Subcutaneous adipose tissue (tissue), 4 donors: ENCODE data around the gene ROBO1. TPM values are rescaled to one million over a fixed set of nuclear protein-coding genes. Genes with fewer than 3 reads are reported as not detected.

Experiments
- total RNA-seq, 4 donors: library from RNA; depleted of rRNA; stranded (reverse); fragments of >200 nt; gene quantifications; one replicate each; pipeline ENCODE4 v1.1.0, GENCODE V29; 2016
- TF ChIP-seq, protein P1 (sequence below): fragments of 450-650 bp; IDR thresholded peaks from one replicate; pipeline ENCODE4 v1.5.1; 2016; ENCODE audit warnings: low read depth, mild to moderate bottlenecking, control low read depth, antibody characterized with exemption, moderate library complexity

The ROBO1 gene
- total RNA-seq, 4 donors from 2014 or later, result 26.6 to 34.0 (median 30.8) TPM

DNA sequence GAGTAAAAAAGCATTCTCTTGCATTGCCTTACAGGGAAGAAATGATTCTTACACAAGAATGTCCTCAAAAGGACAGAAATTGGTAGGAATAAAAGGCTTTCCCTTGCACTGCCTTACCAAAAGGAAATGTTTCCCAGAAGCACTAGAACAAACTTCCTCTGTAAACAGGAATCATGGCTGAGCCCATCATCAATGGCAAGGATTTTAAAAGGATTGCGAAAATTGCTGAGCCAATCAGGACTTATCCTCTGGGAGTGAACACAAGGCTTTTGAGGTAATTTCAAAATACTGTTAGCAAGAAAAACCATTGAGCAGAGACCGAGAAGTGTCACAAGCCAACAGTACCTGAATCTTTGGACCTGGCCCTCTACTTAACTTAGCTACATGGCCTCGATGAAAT is 897.3 kb downstream of the ROBO1 start:
- TF ChIP-seq, protein P1, sequence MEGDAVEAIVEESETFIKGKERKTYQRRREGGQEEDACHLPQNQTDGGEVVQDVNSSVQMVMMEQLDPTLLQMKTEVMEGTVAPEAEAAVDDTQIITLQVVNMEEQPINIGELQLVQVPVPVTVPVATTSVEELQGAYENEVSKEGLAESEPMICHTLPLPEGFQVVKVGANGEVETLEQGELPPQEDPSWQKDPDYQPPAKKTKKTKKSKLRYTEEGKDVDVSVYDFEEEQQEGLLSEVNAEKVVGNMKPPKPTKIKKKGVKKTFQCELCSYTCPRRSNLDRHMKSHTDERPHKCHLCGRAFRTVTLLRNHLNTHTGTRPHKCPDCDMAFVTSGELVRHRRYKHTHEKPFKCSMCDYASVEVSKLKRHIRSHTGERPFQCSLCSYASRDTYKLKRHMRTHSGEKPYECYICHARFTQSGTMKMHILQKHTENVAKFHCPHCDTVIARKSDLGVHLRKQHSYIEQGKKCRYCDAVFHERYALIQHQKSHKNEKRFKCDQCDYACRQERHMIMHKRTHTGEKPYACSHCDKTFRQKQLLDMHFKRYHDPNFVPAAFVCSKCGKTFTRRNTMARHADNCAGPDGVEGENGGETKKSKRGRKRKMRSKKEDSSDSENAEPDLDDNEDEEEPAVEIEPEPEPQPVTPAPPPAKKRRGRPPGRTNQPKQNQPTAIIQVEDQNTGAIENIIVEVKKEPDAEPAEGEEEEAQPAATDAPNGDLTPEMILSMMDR, result no peak

DNA sequence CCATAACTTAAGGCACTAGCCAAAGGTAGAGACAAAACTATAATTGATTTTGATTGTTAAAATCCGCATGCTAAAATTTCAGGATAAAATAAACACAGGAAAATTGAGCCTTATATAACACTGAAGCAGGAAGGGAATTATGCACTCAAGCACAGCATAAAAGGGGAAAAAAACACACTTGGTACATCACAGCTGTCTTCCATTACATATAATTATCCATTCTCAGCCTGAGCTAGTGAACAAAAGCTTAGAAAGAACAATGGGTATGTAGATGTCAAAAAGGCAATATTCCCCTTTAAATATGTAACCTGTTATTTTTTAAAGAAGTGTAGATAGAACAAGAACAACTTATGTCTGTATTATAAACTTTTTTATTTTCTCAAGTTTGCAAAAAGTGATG is 899.2 kb downstream of the ROBO1 start:
- TF ChIP-seq, protein P1, result no peak

DNA sequence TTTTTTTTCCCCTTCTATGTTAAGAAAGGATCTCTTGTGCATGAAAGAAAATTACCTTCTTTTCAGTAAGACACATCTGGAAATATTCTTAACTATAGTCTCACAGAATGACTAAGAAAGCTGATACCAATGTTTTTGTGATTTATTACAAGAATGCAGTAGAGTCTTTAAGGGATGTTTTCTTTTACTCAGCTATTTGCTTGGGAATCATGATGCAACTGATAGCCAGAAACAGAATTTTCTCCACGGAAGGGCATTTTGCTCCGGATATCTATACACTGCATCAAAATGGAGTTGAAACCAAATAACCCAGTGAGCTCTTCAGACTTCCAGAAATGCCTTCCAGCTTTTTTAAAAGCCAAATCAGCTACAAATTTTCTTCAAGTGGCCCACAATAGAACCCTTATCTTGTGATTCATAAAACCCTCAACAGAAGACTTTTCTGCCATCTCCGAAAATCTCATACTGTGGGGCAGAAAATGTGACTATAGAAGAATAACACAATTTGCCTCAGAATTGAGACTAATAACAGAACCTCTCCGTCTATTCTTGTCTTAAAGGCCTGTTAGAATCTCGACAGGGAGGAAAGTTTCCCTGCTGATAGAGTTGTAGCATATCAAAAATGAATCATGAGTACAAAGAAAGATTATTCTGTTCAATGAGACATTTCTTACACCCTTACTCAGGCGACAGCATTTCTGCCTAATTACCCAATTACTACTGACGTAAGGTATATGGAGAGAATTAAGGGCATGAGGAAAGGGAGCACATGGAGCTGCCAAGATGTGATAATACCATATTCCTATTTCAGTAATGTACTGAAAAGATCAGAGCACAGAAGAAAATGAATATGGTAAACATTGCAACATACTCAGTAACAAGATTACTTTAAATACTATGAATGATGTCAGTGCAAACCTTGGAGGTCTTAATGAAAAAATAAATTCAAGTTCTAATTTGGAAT is 900.1 kb downstream of the ROBO1 start:
- TF ChIP-seq, protein P1, result no peak

DNA sequence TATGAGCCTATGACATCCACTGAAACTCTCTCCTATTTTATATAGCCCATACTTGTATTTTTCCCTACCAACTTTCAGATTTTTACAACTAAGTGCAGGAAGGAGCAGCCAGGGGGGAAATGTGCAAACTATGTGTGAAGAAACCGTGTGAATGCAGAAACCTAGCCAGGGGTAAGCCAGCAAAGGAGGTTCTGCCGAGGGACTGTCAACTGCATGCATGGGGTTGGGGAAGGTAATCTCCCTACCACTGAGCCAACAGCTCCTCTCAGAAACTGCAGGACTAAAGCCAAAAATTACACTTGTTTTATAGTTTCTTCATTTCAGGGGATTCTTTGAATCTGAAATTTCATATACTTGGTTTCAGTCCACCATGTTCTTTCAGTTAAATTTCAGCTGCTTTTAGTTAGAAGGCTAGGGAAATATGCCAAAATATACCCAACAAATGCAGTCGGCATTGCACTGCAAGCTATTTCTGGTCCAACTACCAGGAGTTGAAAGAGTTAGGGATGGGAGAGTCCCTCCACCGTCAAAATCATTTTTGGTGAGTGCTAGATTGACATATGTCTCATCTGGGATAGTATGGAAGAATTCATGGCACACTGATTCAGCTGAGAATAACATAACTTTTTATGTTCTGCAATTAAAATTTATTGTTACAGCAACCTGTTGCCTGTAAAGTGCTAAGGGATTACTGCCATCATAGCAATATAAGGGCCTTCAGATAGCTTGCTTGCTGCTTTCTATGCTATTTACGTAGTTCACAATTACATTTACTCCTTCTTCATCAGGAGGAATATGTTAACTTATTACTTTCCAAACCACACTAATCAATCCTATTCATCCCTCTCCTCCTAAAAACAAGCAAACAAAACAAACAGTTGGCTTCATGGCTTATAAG is 904.2 kb downstream of the ROBO1 start:
- TF ChIP-seq, protein P1, result no peak

DNA sequence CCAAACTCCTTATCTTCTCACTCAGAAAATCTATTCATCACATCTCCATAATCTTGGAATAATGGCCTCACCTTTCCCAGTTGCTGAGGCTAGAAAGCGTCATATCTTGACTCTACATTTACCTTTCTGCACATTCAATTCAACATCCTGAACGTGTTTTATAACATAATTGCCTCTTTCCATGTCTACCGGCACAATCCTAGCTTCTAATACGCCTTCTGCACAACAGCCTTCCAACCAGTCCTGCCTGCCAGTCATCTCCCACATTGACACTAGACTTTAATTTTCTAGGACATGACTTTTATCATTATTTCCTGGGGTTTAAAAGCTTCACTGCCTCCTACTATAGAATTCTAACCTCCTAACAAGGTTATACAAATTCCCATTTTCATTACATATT is 906.6 kb downstream of the ROBO1 start:
- TF ChIP-seq, protein P1, result no peak

DNA sequence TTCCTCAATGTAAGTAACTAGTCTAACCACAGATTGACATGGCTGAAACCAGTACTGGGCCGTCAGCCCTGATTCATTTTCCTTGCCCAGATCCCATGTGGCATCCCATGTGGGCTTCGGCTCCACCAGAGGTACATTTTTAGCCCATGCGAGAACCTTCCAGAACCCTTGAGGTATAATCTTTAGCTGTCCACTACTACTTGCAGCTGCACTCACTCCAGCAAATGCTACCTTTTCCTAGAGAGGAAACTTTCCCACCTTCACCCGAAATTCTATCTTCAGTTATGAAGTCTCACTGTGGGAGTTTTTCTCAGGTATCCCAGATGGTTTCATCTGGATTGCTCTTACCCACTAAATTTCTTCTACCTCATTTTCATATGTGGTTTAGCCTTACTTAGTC is 907.2 kb downstream of the ROBO1 start:
- TF ChIP-seq, protein P1, result no peak

DNA sequence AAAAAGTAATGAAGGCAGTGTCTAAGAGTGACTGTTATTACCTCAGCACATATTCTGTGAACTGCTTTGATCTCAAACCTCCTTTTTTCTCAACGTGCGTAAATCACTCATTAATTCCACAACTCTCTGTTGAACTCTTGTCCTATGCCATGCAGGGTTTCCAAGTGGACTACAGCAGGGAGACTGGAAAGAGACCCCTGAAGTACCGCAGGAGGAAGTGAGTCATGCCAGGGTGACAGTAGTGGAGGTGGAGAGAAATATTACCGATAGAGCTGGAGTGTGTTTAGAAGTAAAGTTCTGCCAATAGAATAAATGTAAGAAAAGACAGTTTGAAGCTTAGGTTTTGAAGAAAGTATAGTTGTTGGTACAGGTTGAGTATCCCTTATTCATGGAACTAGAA is 908.9 kb downstream of the ROBO1 start:
- TF ChIP-seq, protein P1, result no peak
